ENCODE data around the gene FCER1G.

Gene FCER1G

GRCh38 chr1:161207173-161207572 is 7.9 kb upstream of the FCER1G start:
- Histone ChIP-seq H3K4me1 (ENCODE audit: control insufficient read depth, insufficient read depth, low read length) (no peaks in the 10 kb centered on the region), H3K4me3 (ENCODE audit: low read length) (no peak overlapping the region), H3K27me3 (ENCODE audit: control insufficient read depth, insufficient read depth, low read length) (no peaks in the 10 kb centered on the region), H3K27ac (ENCODE audit: low read length) (no peak overlapping the region), H3K36me3 (ENCODE audit: control insufficient read depth, insufficient read depth, low read length) (peaks cover 24% of the 10 kb centered on the region; the same call in 1 of the 2 replicates), H3K9me3 (ENCODE audit: control insufficient read depth, insufficient read depth, low read length) (no peaks in the 10 kb centered on the region)
- DNase-seq (ENCODE audit: low read depth, low spot score), result no peak
- WGBS (ENCODE audit: insufficient coverage, insufficient read length), result no CpG with 5 or more reads among the region's 8 CpGs

GRCh38 chr1:161209790-161210409 is 5.2 kb upstream of the FCER1G start:
- no peaks in the 10 kb centered on the region for H3K27me3 ChIP-seq (ENCODE audit: control insufficient read depth, insufficient read depth, low read length)
- WGBS (ENCODE audit: insufficient coverage, insufficient read length), result no CpG with 5 or more reads among the region's 11 CpGs
- peaks cover 42% of the 10 kb centered on the region; the same call in 1 of the 2 replicates for H3K36me3 ChIP-seq (ENCODE audit: control insufficient read depth, insufficient read depth, low read length)
- no peaks in the 10 kb centered on the region for H3K4me1 ChIP-seq (ENCODE audit: control insufficient read depth, insufficient read depth, low read length)
- no peak overlapping the region for H3K4me3 ChIP-seq (ENCODE audit: low read length)
- no peak overlapping the region for H3K27ac ChIP-seq (ENCODE audit: low read length)
- no peaks in the 10 kb centered on the region for H3K9me3 ChIP-seq (ENCODE audit: control insufficient read depth, insufficient read depth, low read length)
- DNase-seq (ENCODE audit: low read depth, low spot score), result no peak

- no peak for DNase-seq (ENCODE audit: low read depth, low spot score)
These were observed 726 bp upstream of the FCER1G start for GRCh38 chr1:161214369-161214768.

GRCh38 chr1:161216945-161217712 is 2.0 kb downstream of the FCER1G start:
- Histone ChIP-seq H3K27ac (ENCODE audit: low read length) (no peak overlapping the region), H3K27me3 (ENCODE audit: control insufficient read depth, insufficient read depth, low read length) (no peaks in the 10 kb centered on the region), H3K9me3 (ENCODE audit: control insufficient read depth, insufficient read depth, low read length) (no peaks in the 10 kb centered on the region), H3K4me1 (ENCODE audit: control insufficient read depth, insufficient read depth, low read length) (peaks cover 4% of the 10 kb centered on the region), H3K36me3 (ENCODE audit: control insufficient read depth, insufficient read depth, low read length) (peaks cover 22% of the 10 kb centered on the region; the same call in 1 of the 2 replicates), H3K4me3 (ENCODE audit: low read length) (no peak overlapping the region)
- WGBS (ENCODE audit: insufficient coverage, insufficient read length), result no CpG with 5 or more reads among the region's 7 CpGs
- no peak for DNase-seq (ENCODE audit: low read depth, low spot score)

More at GRCh38 chr1:161214369-161214768, 726 bp upstream of the FCER1G start:
- H3K4me1 ChIP-seq (ENCODE audit: control insufficient read depth, insufficient read depth, low read length), result peaks cover 4% of the 10 kb centered on the region
- H3K9me3 ChIP-seq (ENCODE audit: control insufficient read depth, insufficient read depth, low read length), result no peaks in the 10 kb centered on the region
- H3K4me3 ChIP-seq (ENCODE audit: low read length), result no peak overlapping the region
- no peaks in the 10 kb centered on the region for H3K27me3 ChIP-seq (ENCODE audit: control insufficient read depth, insufficient read depth, low read length)
- no peak overlapping the region for H3K27ac ChIP-seq (ENCODE audit: low read length)
- WGBS (ENCODE audit: insufficient coverage, insufficient read length), result no CpG with 5 or more reads among the region's 9 CpGs
- peaks cover 38% of the 10 kb centered on the region; the same call in 1 of the 2 replicates for H3K36me3 ChIP-seq (ENCODE audit: control insufficient read depth, insufficient read depth, low read length)

- H3K36me3 ChIP-seq (ENCODE audit: control insufficient read depth, insufficient read depth, low read length), result peaks cover 17% of the 10 kb centered on the region; the same call in 1 of the 2 replicates
- no peaks in the 10 kb centered on the region for H3K27me3 ChIP-seq (ENCODE audit: control insufficient read depth, insufficient read depth, low read length)
- no CpG with 5 or more reads among the region's 6 CpGs for WGBS (ENCODE audit: insufficient coverage, insufficient read length)
- H3K4me3 ChIP-seq (ENCODE audit: low read length), result no peak overlapping the region
- H3K4me1 ChIP-seq (ENCODE audit: control insufficient read depth, insufficient read depth, low read length), result peaks cover 4% of the 10 kb centered on the region
- no peak for DNase-seq (ENCODE audit: low read depth, low spot score)
- no peaks in the 10 kb centered on the region for H3K9me3 ChIP-seq (ENCODE audit: control insufficient read depth, insufficient read depth, low read length)
- H3K27ac ChIP-seq (ENCODE audit: low read length), result no peak overlapping the region
These were observed 2.7 kb downstream of the FCER1G start for GRCh38 chr1:161217831-161218230.

GRCh38 chr1:161218301-161219077 is 3.4 kb downstream of the FCER1G start:
- no CpG with 5 or more reads among the region's 8 CpGs for WGBS (ENCODE audit: insufficient coverage, insufficient read length)
- H3K4me3 ChIP-seq (ENCODE audit: low read length), result no peak overlapping the region
- DNase-seq (ENCODE audit: low read depth, low spot score), result no peak
- H3K9me3 ChIP-seq (ENCODE audit: control insufficient read depth, insufficient read depth, low read length), result no peaks in the 10 kb centered on the region
- H3K27me3 ChIP-seq (ENCODE audit: control insufficient read depth, insufficient read depth, low read length), result no peaks in the 10 kb centered on the region
- H3K27ac ChIP-seq (ENCODE audit: low read length), result no peak overlapping the region
- H3K4me1 ChIP-seq (ENCODE audit: control insufficient read depth, insufficient read depth, low read length), result peaks cover 4% of the 10 kb centered on the region
- peaks cover 11% of the 10 kb centered on the region; the same call in 1 of the 2 replicates for H3K36me3 ChIP-seq (ENCODE audit: control insufficient read depth, insufficient read depth, low read length)

GRCh38 chr1:161219078-161219892 is 4.2 kb downstream of the FCER1G start:
- no peak for DNase-seq (ENCODE audit: low read depth, low spot score)
- H3K36me3 ChIP-seq (ENCODE audit: control insufficient read depth, insufficient read depth, low read length), result 0 out of 2 replicates have a peak, but pooled peaks cover 4% of the 10 kb centered on the region
- no peak overlapping the region for H3K27ac ChIP-seq (ENCODE audit: low read length)
- H3K27me3 ChIP-seq (ENCODE audit: control insufficient read depth, insufficient read depth, low read length), result no peaks in the 10 kb centered on the region
- peaks cover 4% of the 10 kb centered on the region for H3K4me1 ChIP-seq (ENCODE audit: control insufficient read depth, insufficient read depth, low read length)
- no peak overlapping the region for H3K4me3 ChIP-seq (ENCODE audit: low read length)
- H3K9me3 ChIP-seq (ENCODE audit: control insufficient read depth, insufficient read depth, low read length), result no peaks in the 10 kb centered on the region
- WGBS (ENCODE audit: insufficient coverage, insufficient read length), result no CpG with 5 or more reads among the region's 5 CpGs

GRCh38 chr1:161220002-161220401 is 4.9 kb downstream of the FCER1G start:
- H3K4me1 ChIP-seq (ENCODE audit: control insufficient read depth, insufficient read depth, low read length), result peaks cover 4% of the 10 kb centered on the region
- H3K27ac ChIP-seq (ENCODE audit: low read length), result no peak overlapping the region
- DNase-seq (ENCODE audit: low read depth, low spot score), result no peak
- H3K36me3 ChIP-seq (ENCODE audit: control insufficient read depth, insufficient read depth, low read length), result 0 out of 2 replicates have a peak, but pooled peaks cover 4% of the 10 kb centered on the region
- WGBS (ENCODE audit: insufficient coverage, insufficient read length), result no CpG with 5 or more reads among the region's 5 CpGs
- no peak overlapping the region for H3K4me3 ChIP-seq (ENCODE audit: low read length)
- no peaks in the 10 kb centered on the region for H3K27me3 ChIP-seq (ENCODE audit: control insufficient read depth, insufficient read depth, low read length)
- H3K9me3 ChIP-seq (ENCODE audit: control insufficient read depth, insufficient read depth, low read length), result no peaks in the 10 kb centered on the region

GRCh38 chr1:161222175-161223019 is 7.3 kb downstream of the FCER1G start:
- DNase-seq (ENCODE audit: low read depth, low spot score), result no peak
- Histone ChIP-seq H3K4me3 (ENCODE audit: low read length) (no peak overlapping the region), H3K36me3 (ENCODE audit: control insufficient read depth, insufficient read depth, low read length) (no peaks in the 10 kb centered on the region), H3K27me3 (ENCODE audit: control insufficient read depth, insufficient read depth, low read length) (no peaks in the 10 kb centered on the region), H3K27ac (ENCODE audit: low read length) (no peak overlapping the region), H3K4me1 (ENCODE audit: control insufficient read depth, insufficient read depth, low read length) (peaks cover 4% of the 10 kb centered on the region), H3K9me3 (ENCODE audit: control insufficient read depth, insufficient read depth, low read length) (no peaks in the 10 kb centered on the region)
- WGBS (ENCODE audit: insufficient coverage, insufficient read length), result no CpG with 5 or more reads among the region's 6 CpGs

All from iPS DF 6.9 (cell line).